Testis (tissue), 3 donors: ENCODE measurements around the gene BPTF. TPM values are rescaled to one million over a fixed set of nuclear protein-coding genes. Genes with fewer than 3 reads are reported as not detected.

Experiments
- DNase-seq: peaks from one replicate; pipeline ENCODE4 v3.0.0-alpha.2; 2019
- H3K27ac ChIP-seq, 2 donors: fragments of 200-600 bp; sonication (generic); one replicate each; pipeline ENCODE4 v1.5.1; 2019
- H3K27me3 ChIP-seq: fragments of 200-600 bp; sonication (generic); one replicate; pipeline ENCODE4 v1.5.1; 2019
- H3K36me3 ChIP-seq: fragments of 200-600 bp; sonication (generic); one replicate; pipeline ENCODE4 v1.5.1; 2017; ENCODE audit warnings: low read depth; ENCODE audit errors: missing control alignments
- H3K4me1 ChIP-seq: fragments of 200-600 bp; sonication (generic); one replicate; pipeline ENCODE4 v1.5.1; 2019
- H3K4me3 ChIP-seq, 2 donors: fragments of 200-600 bp; sonication (generic); one replicate each; pipeline ENCODE4 v1.5.1; 2017 to 2019
- H3K9me3 ChIP-seq: fragments of 200-600 bp; sonication (generic); one replicate; pipeline ENCODE4 v1.5.1; 2017
- CTCF ChIP-seq, 3 experiments: fragments of 450-650 bp in 2 of 3; fragments of 200-600 bp in 1 of 3; sonication (generic) in 1 of 3; IDR thresholded peaks; one replicate each; pipeline ENCODE4 v1.5.1; 2016 to 2019; ENCODE audit warnings: antibody characterized with exemption in 3 of 3, mild to moderate bottlenecking in 2 of 3, moderate library complexity in 1 of 3
- POLR2A ChIP-seq: fragments of 450-650 bp; IDR thresholded peaks from one replicate; pipeline ENCODE4 v1.6.1; 2017; ENCODE audit warnings: antibody characterized with exemption, mild to moderate bottlenecking, moderate library complexity
- WGBS, 2 donors: methylation state at CpG; one replicate each; pipeline ENCODE4 v1.1.5; 2018; 5-methylcytosine and 5-hydroxymethylcytosine counted together
- intact Hi-C: fragments of 100-400 bp; cut with DNase I; formaldehyde crosslinking; loops from one replicate; pipeline ENCODE4 v1.15.1; 2023; ENCODE audit warnings: low total_unique reads
- polyA plus RNA-seq: library from polyadenylated mRNA; stranded (reverse); fragments of 350-450 nt; fragmentation: Illumina TruSeq; extraction: RNeasy Lipid Tissue Mini Kit (QIAGEN cat#74804); gene quantifications from one replicate; pipeline ENCODE4 v1.2.3, GENCODE V29; 2014; ENCODE audit warnings: low read depth, low replicate concordance; ENCODE audit not compliant: insufficient read depth
- total RNA-seq, 2 donors: library from RNA; depleted of rRNA; stranded (reverse); fragments of >200 nt; gene quantifications; one replicate each; pipeline ENCODE4 v1.2.3, GENCODE V29; 2016

BPTF gene
- total and polyA plus RNA-seq, 3 donors from 2014 or later: 37.3 to 208 (median 198) TPM

DNA sequence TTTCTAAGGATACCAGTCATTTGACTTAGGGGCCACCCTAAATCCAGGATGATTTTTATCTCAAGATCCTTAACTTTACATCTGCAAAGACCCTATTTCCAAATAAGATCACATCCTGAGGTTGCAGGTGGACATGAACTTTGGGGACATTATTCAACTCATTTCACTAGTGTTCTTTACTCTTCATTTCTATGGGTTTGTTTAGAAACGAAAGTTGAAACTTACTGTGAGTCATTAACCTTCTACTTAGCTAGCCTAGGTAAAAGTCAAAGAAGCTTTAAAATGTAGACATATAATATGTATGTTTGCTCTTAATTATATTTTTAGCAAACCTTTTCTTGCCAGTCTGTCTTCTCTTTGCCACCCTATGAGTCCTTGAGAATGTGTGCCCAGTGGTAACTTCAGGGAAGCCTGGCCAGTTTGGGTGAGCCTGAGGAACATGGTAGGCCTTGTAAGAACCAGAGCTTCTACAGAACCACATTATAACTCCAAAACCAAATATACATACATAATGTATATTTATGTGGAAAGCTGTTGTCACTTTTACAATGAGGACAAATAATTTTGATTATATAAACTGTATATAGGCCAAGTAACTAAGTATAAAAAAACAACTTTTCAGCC, 38.4 kb downstream of the BPTF start:
- Histone ChIP-seq H3K4me1 (no peaks in the 10 kb centered on the region), H3K36me3 (no peaks in the 10 kb centered on the region), H3K4me3 (no peak overlapping the region), H3K27me3 (no peaks in the 10 kb centered on the region), H3K27ac (no peak overlapping the region), H3K9me3 (no peaks in the 10 kb centered on the region)
- DNase-seq: no peak
- WGBS, 2 donors: 79 to 85% methylated on average over 1 of the region's 1 CpG
- no peak for TF ChIP-seq CTCF (IDR thresholded peaks at IDR 0.05)
- intact Hi-C loops: no loop called here

- intact Hi-C loops: no loop called here
- H3K4me1 ChIP-seq: no peaks in the 10 kb centered on the region
- no peak overlapping the region for H3K4me3 ChIP-seq
- no peaks in the 10 kb centered on the region for H3K36me3 ChIP-seq
- H3K9me3 ChIP-seq: no peaks in the 10 kb centered on the region
- no peak for DNase-seq
- H3K27ac ChIP-seq: no peak overlapping the region
- no peaks in the 10 kb centered on the region for H3K27me3 ChIP-seq
- TF ChIP-seq CTCF (IDR thresholded peaks at IDR 0.05): no peak
- no peak for TF ChIP-seq POLR2A
- 60 to 63% methylated on average over 1 of the region's 1 CpG for WGBS, 2 donors
Observed at GRCh38 chr17:67865438-67865837, 40.1 kb downstream of the BPTF start.

DNA sequence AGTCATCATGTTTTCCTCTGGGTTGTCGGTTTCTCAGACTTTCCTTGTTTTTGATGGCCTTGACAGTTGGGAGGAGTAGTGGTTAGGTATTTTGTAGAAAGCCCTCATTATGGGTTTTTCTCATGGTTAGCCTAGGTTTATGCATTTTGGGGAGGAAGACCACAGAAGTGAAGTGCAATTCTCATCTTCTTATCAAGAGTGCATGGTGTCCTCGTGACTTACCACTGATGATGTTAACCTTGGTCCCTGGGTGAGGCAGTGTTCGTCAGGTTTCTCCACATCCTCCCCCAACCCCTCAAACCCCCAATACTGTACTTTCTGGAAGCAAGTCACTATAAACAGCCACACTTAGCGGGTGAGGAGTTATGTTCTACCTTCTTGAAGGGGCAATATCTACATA, 42.3 kb downstream of the BPTF start:
- no peak for DNase-seq
- Histone ChIP-seq H3K27ac (no peak overlapping the region), H3K27me3 (no peaks in the 10 kb centered on the region), H3K36me3 (no peaks in the 10 kb centered on the region), H3K4me3 (no peak overlapping the region), H3K4me1 (no peaks in the 10 kb centered on the region), H3K9me3 (no peaks in the 10 kb centered on the region)
- 70 to 72% methylated on average over 4 of the region's 4 CpGs for WGBS, 2 donors
- TF ChIP-seq CTCF (IDR thresholded peaks at IDR 0.05) (no peak), POLR2A (no peak)
- intact Hi-C loops: no loop called here

GRCh38 chr17:67868176-67868575, 42.9 kb downstream of the BPTF start:
- Histone ChIP-seq H3K4me1 (no peaks in the 10 kb centered on the region), H3K27ac (no peak overlapping the region), H3K9me3 (no peaks in the 10 kb centered on the region), H3K27me3 (no peaks in the 10 kb centered on the region), H3K36me3 (no peaks in the 10 kb centered on the region), H3K4me3 (no peak overlapping the region)
- DNase-seq: no peak
- TF ChIP-seq CTCF (IDR thresholded peaks at IDR 0.05): no peak
- no peak for TF ChIP-seq POLR2A
- intact Hi-C loops: no loop called here

GRCh38 chr17:67879662-67880061, 54.4 kb downstream of the BPTF start:
- no peak overlapping the region for H3K27ac ChIP-seq
- no peak for TF ChIP-seq POLR2A
- TF ChIP-seq CTCF (IDR thresholded peaks at IDR 0.05): no peak
- DNase-seq: no peak
- H3K4me3 ChIP-seq: no peak overlapping the region
- WGBS, 2 donors: 88 to 93% methylated on average over 5 of the region's 5 CpGs
- no peaks in the 10 kb centered on the region for H3K27me3 ChIP-seq
- H3K9me3 ChIP-seq: no peaks in the 10 kb centered on the region
- intact Hi-C loops: no loop called here
- no peaks in the 10 kb centered on the region for H3K36me3 ChIP-seq
- H3K4me1 ChIP-seq: no peaks in the 10 kb centered on the region
